ENCODE data around the gene LGI2. TPM values are rescaled to one million over a fixed set of nuclear protein-coding genes. Genes with fewer than 3 reads are reported as not detected.

LGI2 gene
- total RNA-seq, 1 experiment from 2014 or later = 12.2 TPM

GRCh38 chr4:25013756-25014661 lies 16.7 kb downstream of the LGI2 start:
- H3K27ac Mint-ChIP-seq = no peak overlapping the region
- POLR2A ChIA-PET = interaction anchor here (0.6 kb wide), 1 partner anchor 298 kb away, joined by 5 read pairs; no protein-coding TSS in a partner anchor
- H3K36me3 Mint-ChIP-seq = peaks cover 8% of the 10 kb centered on the region; the same call in 1 of the 2 replicates
- peaks cover 11% of the 10 kb centered on the region for H3K4me1 Mint-ChIP-seq
- DNase-seq (ENCODE audit: low spot score) (no peak), ATAC-seq (no peak)
- no peaks in the 10 kb centered on the region for H3K9me3 Mint-ChIP-seq
- no peak for TF ChIP-seq GTF2I (CRISPR knock-in tag; conservative IDR thresholded peaks at IDR 0.05)
- no peak for TF ChIP-seq ZNF671 (CRISPR knock-in tag; IDR thresholded peaks at IDR 0.05)
- no peak for TF ChIP-seq MXD4 (CRISPR knock-in tag; IDR thresholded peaks at IDR 0.05; ENCODE audit: borderline replicate concordance)
- TF ChIP-seq FOXK1 (CRISPR knock-in tag; IDR thresholded peaks at IDR 0.05) = no peak
- TF ChIP-seq SP1 (CRISPR knock-in tag; conservative IDR thresholded peaks at IDR 0.05) = no peak
- no peak for TF ChIP-seq ZNF532 (CRISPR knock-in tag; IDR thresholded peaks at IDR 0.05; ENCODE audit: borderline replicate concordance)
- TF ChIP-seq RELA (CRISPR knock-in tag; IDR thresholded peaks at IDR 0.05; ENCODE audit: borderline replicate concordance) = no peak
- no peak for TF ChIP-seq FOXP1 (CRISPR knock-in tag; IDR thresholded peaks at IDR 0.05; ENCODE audit: borderline replicate concordance)
- no peak for TF ChIP-seq ZNF396 (CRISPR knock-in tag; IDR thresholded peaks at IDR 0.05; ENCODE audit: borderline replicate concordance)
- TF ChIP-seq HMGA2 (CRISPR knock-in tag; IDR thresholded peaks at IDR 0.05) = no peak
- no peak for TF ChIP-seq ZNF512 (CRISPR knock-in tag; IDR thresholded peaks at IDR 0.05; ENCODE audit: borderline replicate concordance)
- TF ChIP-seq ATF2 (CRISPR knock-in tag; IDR thresholded peaks at IDR 0.05; ENCODE audit: borderline replicate concordance, low read depth) = no peak
- TF ChIP-seq NR2C2 (CRISPR knock-in tag; IDR thresholded peaks at IDR 0.05) = no peak
- H3K27me3 Mint-ChIP-seq (ENCODE audit: low read depth) = no peaks in the 10 kb centered on the region; the same call in 1 of the 2 replicates
- CTCF ChIA-PET = interaction anchor here (1.9 kb wide), 1 partner anchor 18 kb away, joined by 5 read pairs; no protein-coding TSS in a partner anchor
- no peak overlapping the region for H3K4me3 Mint-ChIP-seq

- POLR2A ChIA-PET = no interaction called here
- peaks cover 11% of the 10 kb centered on the region for H3K4me1 Mint-ChIP-seq
- H3K4me3 Mint-ChIP-seq = no peak overlapping the region
- CTCF ChIA-PET = no interaction called here
- DNase-seq (ENCODE audit: low spot score) (no peak), ATAC-seq (no peak)
- no peak overlapping the region for H3K27ac Mint-ChIP-seq
- 0 out of 2 replicates have a peak, but pooled peaks cover 2% of the 10 kb centered on the region for H3K36me3 Mint-ChIP-seq
- H3K27me3 Mint-ChIP-seq (ENCODE audit: low read depth) = no peaks in the 10 kb centered on the region; the same call in 1 of the 2 replicates
- H3K9me3 Mint-ChIP-seq = no peaks in the 10 kb centered on the region
- no peak for TF ChIP-seq IRF2 (CRISPR knock-in tag; IDR thresholded peaks at IDR 0.05; ENCODE audit: borderline replicate concordance, low read depth)
- no peak for TF ChIP-seq SMAD4 (CRISPR knock-in tag; IDR thresholded peaks at IDR 0.05)
- no peak for TF ChIP-seq TEAD1 (CRISPR knock-in tag; IDR thresholded peaks at IDR 0.05)
- TF ChIP-seq ZNF512 (CRISPR knock-in tag; IDR thresholded peaks at IDR 0.05; ENCODE audit: borderline replicate concordance) = no peak
- TF ChIP-seq ZNF532 (CRISPR knock-in tag; IDR thresholded peaks at IDR 0.05; ENCODE audit: borderline replicate concordance) = no peak
- TF ChIP-seq ZNF396 (CRISPR knock-in tag; IDR thresholded peaks at IDR 0.05; ENCODE audit: borderline replicate concordance) = no peak
- no peak for TF ChIP-seq ZNF263 (CRISPR knock-in tag; IDR thresholded peaks at IDR 0.05; ENCODE audit: low read depth)
Measured at GRCh38 chr4:25012655-25013054, 18.1 kb downstream of the LGI2 start.
